Gastroesophageal sphincter (tissue), 3 donors: Measurements from ENCODE around the gene DVL2.

Experiments
- EP300 ChIP-seq: sonication (generic); formaldehyde crosslinking; IDR thresholded peaks from one replicate; pipeline ENCODE4 v1.6.1; 2017; ENCODE audit warnings: antibody characterized with exemption, mild to moderate bottlenecking
- POLR2A ChIP-seq, 2 donors: fragments of 450-650 bp; IDR thresholded peaks; one replicate each; pipeline ENCODE4 v1.6.1; 2017; ENCODE audit warnings: antibody characterized with exemption in 2 of 2, mild to moderate bottlenecking in 2 of 2, moderate library complexity in 1 of 2
- POLR2AphosphoS5 ChIP-seq: sonication (generic); formaldehyde crosslinking; IDR thresholded peaks from one replicate; pipeline ENCODE4 v1.6.1; 2017; ENCODE audit warnings: antibody characterized with exemption
- TF ChIP-seq, protein P1 (sequence below), 4 experiments: fragments of 200-600 bp in 2 of 4; fragments of 450-650 bp in 2 of 4; sonication (generic) in 1 of 4; IDR thresholded peaks; one replicate each; pipeline ENCODE4 v1.5.1; 2017 to 2019; ENCODE audit warnings: antibody characterized with exemption in 4 of 4, mild to moderate bottlenecking in 2 of 4, moderate library complexity in 2 of 4

DNA sequence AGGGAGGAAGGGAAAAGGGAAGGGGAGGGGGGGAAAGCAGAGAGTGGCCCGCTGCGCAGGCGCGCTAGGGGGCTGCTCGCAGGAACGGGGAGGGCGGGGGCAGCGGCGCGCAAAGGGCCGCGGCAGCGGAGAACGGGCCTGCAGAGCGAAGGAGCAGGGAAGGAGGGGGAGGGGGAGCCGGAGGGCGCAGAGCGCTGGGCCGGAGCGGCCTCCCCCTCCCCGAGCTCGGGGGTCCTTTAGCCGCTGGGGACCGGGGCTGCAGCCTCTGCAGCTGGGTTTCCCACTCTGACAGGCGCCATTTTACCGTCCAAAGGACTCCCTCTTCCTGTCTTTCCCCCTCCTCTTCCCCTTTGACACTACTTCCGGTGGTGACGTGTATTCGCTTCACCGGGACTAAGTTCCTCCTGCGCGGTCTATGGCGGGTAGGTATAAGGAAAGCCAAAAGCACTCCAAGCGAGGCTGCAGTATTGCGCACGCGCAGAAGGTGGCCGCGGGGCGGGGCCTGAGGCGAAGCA is 17.4 kb upstream of the DVL2 start, which contains the start of gene CTDNEP1:
- TF ChIP-seq POLR2A (IDR thresholded peaks at IDR 0.05) (peak in 1 of 2 donors; percentile 19), POLR2AphosphoS5 (peak; percentile 50), EP300 (no peak)
- TF ChIP-seq, protein P1, sequence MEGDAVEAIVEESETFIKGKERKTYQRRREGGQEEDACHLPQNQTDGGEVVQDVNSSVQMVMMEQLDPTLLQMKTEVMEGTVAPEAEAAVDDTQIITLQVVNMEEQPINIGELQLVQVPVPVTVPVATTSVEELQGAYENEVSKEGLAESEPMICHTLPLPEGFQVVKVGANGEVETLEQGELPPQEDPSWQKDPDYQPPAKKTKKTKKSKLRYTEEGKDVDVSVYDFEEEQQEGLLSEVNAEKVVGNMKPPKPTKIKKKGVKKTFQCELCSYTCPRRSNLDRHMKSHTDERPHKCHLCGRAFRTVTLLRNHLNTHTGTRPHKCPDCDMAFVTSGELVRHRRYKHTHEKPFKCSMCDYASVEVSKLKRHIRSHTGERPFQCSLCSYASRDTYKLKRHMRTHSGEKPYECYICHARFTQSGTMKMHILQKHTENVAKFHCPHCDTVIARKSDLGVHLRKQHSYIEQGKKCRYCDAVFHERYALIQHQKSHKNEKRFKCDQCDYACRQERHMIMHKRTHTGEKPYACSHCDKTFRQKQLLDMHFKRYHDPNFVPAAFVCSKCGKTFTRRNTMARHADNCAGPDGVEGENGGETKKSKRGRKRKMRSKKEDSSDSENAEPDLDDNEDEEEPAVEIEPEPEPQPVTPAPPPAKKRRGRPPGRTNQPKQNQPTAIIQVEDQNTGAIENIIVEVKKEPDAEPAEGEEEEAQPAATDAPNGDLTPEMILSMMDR (IDR thresholded peaks at IDR 0.05): no peak
